ELR (cell line): ENCODE results near the gene SMIM24.
"Not testable (repeated sequence)": the region's sequence is repeated elsewhere in the genome, so short reads cannot be mapped to it uniquely, and the experiment has no call there.

Source experiments
- DNase-seq: peaks from one replicate; pipeline ENCODE4 v3.0.0-alpha.2; 2015; ENCODE audit warnings: low read depth

Gene SMIM24

GRCh38 chr19:3433805-3434540 is 46.4 kb downstream of the SMIM24 start:
- no peak for DNase-seq

DNA sequence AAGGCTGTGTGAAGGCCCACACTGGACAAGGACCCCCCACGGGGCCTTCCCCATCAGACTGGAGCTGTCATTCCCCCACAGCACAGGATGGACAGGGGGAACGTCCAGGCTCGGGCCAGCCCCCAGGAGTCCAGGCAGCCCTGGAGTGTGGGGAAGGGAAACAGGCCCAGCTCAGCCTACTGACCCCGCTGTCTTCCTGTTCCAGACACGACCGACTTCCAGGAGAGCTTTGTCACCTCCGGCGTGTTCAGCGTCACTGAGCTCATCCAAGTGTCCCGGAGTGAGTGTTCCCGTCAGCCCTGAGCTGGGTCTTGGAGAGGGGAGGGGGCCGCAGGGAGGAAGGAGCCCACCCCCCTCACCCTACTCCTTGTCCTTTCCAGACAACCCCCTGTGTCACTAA is 47.0 kb downstream of the SMIM24 start:
- DNase-seq = no peak

DNA sequence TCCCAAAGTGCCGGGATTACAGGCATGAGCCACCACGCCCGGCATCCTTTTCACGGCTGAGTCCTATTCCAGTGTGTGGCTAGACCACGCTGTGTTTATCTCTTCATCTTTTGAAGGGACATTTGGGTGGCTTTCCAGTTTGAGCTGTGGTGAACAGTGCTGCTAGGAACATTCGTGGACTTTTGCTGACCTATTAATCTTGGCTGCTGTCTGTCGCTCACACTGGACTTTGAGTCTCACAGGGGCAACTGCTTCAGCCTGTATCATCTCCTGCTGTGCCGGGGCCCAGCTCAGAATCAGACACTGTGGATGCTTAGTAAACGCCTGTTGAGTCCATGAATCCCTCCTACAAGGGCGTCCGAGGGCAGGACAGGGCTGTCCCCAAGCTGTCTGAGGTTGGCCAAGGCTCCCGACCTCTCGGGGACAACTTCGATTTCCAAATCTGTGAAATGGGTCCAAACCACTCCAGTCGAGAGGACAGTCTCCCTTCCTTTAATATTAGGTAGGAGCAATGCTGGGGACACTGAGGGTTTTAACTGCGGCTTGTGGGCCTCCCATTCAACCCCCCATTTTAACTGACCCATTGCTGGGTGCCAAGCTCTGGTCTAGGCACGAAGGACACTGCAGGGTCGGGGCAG is 48.4 kb downstream of the SMIM24 start:
- DNase-seq = no peak

DNA sequence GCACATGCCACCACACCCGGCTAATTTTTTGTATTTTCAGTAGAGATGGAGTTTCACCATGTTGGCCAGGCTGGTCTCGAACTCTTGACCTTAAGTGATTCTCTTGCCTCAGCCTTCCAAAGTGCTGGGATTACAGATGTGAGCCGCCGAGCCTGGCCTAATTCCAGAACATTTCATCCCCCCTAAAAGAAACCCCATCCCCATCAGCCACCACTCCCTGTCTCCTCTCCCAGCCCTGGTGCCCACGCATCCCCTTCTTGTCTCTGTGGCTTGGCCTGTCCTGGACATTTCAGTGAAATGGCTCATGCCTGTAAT is 50.0 kb downstream of the SMIM24 start:
- not testable (repeated sequence) for DNase-seq

- DNase-seq = no peak
Measured at GRCh38 chr19:3426433-3426832, 53.9 kb downstream of the SMIM24 start.
